ENCODE results near the gene PRKD2. TPM values are rescaled to one million over a fixed set of nuclear protein-coding genes. Genes with fewer than 3 reads are reported as not detected.

The PRKD2 gene
- total and polyA plus RNA-seq, 2 experiments from 2014 or later, result 53.8 to 68.0 TPM

DNA sequence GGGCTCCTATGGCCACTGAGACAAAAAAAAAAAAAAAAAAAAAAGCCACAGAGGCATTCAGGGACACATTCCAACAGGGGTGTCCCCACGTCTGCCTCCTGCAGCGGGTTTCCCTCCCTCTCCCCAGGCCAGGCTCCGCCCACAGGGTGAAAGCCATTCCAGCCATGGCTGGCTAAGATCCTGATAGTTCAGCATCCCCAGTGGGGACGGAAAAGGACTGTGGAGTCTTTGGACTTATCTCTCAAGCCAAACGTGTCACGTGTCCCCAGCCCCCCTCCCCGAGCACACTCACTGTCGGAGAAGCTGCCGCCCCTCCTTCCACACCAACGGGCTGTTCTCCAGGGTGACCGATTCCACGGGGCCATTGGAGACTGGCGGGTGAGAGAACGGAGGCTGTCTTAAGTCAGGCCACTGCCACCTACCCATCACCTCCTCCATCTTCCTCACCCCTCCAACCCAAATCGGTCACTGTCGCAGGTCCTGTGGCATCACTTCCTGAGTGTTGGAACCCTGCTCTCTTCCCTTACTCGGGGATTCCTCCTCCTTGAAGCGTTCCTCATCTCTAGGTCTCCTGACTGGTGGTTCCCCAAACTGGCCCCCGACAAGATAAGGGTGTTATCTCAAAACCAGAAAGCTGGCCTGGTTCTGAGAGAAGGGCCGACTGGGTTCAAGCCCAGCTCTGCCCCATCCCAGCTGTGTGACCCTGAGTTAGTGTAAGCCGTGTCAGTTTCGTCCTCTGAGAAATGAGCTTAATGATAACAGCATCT, 19.8 kb upstream of the PRKD2 start:
- no peak overlapping the region for H3K27ac Mint-ChIP-seq
- Histone ChIP-seq H3K4me1 (ENCODE audit: insufficient read depth) (peaks cover 2% of the 10 kb centered on the region; the same call in 1 of the 2 replicates), H4K20me1 (replicated peaks; ENCODE audit: insufficient read depth) (peaks cover 52% of the 10 kb centered on the region; the same call in 1 of the 2 replicates), H2AFZ (no peak overlapping the region), H3K27ac (ENCODE audit: low read depth) (0 out of 2 replicates have a peak overlapping the region, but pooled peaks have one; percentile 32), H3K27me3 (ENCODE audit: insufficient read depth) (no peaks in the 10 kb centered on the region), H3F3A (replicated peaks; ENCODE audit: low read depth) (no peaks in the 10 kb centered on the region; the same call in 1 of the 2 replicates), H3K4me2 (no peak overlapping the region), H3K79me2 (replicated peaks; ENCODE audit: insufficient read depth) (peaks cover 74% of the 10 kb centered on the region), H3K36me3 (ENCODE audit: insufficient read depth) (peaks cover 32% of the 10 kb centered on the region), H3K9me2 (ENCODE audit: insufficient read depth) (no peaks in the 10 kb centered on the region), H3K4me3 (no peak overlapping the region)
- peak; percentile 32; the same call in 2 of the 3 replicates for ATAC-seq
- no peak overlapping the region for H3K4me3 Mint-ChIP-seq
- peaks cover 71% of the 10 kb centered on the region for H3K36me3 Mint-ChIP-seq (ENCODE audit: low read depth)
- peaks cover 16% of the 10 kb centered on the region for H3K4me1 Mint-ChIP-seq
- TF ChIP-seq EZH2phosphoT487 (IDR thresholded peaks at IDR 0.05; ENCODE audit: unreplicated experiment) (no peak), ZNF331 (CRISPR knock-in tag; IDR thresholded peaks at IDR 0.05; ENCODE audit: low read depth) (no peak), NANOG (IDR thresholded peaks at IDR 0.05; ENCODE audit: borderline replicate concordance) (no peak), EZH2 (IDR thresholded peaks at IDR 0.05; ENCODE audit: low read depth, unreplicated experiment) (no peak), JUNB (IDR thresholded peaks at IDR 0.05; ENCODE audit: unreplicated experiment) (no peak), ZNF114 (CRISPR knock-in tag; IDR thresholded peaks at IDR 0.05) (no peak), POLR2AphosphoS5 (IDR thresholded peaks at IDR 0.05; ENCODE audit: low read depth) (no peak)
- TF ChIP-seq, protein P1, sequence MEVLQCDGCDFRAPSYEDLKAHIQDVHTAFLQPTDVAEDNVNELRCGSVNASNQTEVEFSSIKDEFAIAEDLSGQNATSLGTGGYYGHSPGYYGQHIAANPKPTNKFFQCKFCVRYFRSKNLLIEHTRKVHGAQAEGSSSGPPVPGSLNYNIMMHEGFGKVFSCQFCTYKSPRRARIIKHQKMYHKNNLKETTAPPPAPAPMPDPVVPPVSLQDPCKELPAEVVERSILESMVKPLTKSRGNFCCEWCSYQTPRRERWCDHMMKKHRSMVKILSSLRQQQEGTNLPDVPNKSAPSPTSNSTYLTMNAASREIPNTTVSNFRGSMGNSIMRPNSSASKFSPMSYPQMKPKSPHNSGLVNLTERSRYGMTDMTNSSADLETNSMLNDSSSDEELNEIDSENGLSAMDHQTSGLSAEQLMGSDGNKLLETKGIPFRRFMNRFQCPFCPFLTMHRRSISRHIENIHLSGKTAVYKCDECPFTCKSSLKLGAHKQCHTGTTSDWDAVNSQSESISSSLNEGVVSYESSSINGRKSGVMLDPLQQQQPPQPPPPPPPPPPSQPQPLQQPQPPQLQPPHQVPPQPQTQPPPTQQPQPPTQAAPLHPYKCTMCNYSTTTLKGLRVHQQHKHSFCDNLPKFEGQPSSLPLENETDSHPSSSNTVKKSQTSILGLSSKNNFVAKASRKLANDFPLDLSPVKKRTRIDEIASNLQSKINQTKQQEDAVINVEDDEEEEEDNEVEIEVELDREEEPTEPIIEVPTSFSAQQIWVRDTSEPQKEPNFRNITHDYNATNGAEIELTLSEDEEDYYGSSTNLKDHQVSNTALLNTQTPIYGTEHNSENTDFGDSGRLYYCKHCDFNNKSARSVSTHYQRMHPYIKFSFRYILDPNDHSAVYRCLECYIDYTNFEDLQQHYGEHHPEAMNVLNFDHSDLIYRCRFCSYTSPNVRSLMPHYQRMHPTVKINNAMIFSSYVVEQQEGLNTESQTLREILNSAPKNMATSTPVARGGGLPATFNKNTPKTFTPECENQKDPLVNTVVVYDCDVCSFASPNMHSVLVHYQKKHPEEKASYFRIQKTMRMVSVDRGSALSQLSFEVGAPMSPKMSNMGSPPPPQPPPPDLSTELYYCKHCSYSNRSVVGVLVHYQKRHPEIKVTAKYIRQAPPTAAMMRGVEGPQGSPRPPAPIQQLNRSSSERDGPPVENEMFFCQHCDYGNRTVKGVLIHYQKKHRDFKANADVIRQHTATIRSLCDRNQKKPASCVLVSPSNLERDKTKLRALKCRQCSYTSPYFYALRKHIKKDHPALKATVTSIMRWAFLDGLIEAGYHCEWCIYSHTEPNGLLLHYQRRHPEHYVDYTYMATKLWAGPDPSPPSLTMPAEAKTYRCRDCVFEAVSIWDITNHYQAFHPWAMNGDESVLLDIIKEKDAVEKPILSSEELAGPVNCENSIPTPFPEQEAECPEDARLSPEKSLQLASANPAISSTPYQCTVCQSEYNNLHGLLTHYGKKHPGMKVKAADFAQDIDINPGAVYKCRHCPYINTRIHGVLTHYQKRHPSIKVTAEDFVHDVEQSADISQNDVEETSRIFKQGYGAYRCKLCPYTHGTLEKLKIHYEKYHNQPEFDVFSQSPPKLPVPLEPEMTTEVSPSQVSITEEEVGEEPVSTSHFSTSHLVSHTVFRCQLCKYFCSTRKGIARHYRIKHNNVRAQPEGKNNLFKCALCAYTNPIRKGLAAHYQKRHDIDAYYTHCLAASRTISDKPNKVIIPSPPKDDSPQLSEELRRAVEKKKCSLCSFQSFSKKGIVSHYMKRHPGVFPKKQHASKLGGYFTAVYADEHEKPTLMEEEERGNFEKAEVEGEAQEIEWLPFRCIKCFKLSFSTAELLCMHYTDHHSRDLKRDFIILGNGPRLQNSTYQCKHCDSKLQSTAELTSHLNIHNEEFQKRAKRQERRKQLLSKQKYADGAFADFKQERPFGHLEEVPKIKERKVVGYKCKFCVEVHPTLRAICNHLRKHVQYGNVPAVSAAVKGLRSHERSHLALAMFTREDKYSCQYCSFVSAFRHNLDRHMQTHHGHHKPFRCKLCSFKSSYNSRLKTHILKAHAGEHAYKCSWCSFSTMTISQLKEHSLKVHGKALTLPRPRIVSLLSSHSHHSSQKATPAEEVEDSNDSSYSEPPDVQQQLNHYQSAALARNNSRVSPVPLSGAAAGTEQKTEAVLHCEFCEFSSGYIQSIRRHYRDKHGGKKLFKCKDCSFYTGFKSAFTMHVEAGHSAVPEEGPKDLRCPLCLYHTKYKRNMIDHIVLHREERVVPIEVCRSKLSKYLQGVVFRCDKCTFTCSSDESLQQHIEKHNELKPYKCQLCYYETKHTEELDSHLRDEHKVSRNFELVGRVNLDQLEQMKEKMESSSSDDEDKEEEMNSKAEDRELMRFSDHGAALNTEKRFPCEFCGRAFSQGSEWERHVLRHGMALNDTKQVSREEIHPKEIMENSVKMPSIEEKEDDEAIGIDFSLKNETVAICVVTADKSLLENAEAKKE (CRISPR knock-in tag; IDR thresholded peaks at IDR 0.05), result no peak
- TF ChIP-seq, protein P2, sequence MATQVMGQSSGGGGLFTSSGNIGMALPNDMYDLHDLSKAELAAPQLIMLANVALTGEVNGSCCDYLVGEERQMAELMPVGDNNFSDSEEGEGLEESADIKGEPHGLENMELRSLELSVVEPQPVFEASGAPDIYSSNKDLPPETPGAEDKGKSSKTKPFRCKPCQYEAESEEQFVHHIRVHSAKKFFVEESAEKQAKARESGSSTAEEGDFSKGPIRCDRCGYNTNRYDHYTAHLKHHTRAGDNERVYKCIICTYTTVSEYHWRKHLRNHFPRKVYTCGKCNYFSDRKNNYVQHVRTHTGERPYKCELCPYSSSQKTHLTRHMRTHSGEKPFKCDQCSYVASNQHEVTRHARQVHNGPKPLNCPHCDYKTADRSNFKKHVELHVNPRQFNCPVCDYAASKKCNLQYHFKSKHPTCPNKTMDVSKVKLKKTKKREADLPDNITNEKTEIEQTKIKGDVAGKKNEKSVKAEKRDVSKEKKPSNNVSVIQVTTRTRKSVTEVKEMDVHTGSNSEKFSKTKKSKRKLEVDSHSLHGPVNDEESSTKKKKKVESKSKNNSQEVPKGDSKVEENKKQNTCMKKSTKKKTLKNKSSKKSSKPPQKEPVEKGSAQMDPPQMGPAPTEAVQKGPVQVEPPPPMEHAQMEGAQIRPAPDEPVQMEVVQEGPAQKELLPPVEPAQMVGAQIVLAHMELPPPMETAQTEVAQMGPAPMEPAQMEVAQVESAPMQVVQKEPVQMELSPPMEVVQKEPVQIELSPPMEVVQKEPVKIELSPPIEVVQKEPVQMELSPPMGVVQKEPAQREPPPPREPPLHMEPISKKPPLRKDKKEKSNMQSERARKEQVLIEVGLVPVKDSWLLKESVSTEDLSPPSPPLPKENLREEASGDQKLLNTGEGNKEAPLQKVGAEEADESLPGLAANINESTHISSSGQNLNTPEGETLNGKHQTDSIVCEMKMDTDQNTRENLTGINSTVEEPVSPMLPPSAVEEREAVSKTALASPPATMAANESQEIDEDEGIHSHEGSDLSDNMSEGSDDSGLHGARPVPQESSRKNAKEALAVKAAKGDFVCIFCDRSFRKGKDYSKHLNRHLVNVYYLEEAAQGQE (IDR thresholded peaks at IDR 0.05; ENCODE audit: unreplicated experiment), result no peak
- no peak for DNase-seq (ENCODE audit: low spot score)
- H3K9me3 Mint-ChIP-seq, result no peaks in the 10 kb centered on the region; the same call in 2 of the 3 replicates
- H3K27me3 Mint-ChIP-seq (ENCODE audit: insufficient read depth, low read depth, poor library complexity), result peaks cover 9% of the 10 kb centered on the region
